ENCODE measurements around the gene DCLK2. TPM values are rescaled to one million over a fixed set of nuclear protein-coding genes. Genes with fewer than 3 reads are reported as not detected.

Gene DCLK2
- total and polyA plus RNA-seq, 2 of the 8 experiments (the other 6 are each of a cell fraction or from before 2014, with no cell fraction given): 0.32 to 0.37 TPM

- TF ChIP-seq CHD7 (IDR thresholded peaks at IDR 0.05; ENCODE audit: insufficient replicate concordance, low read length): no peak
- no peak for TF ChIP-seq KDM4A (IDR thresholded peaks at IDR 0.05; ENCODE audit: low read depth, low read length, severe bottlenecking)
- no peak for TF ChIP-seq TAF1 (IDR thresholded peaks at IDR 0.05; ENCODE audit: low read depth, low read length)
- no peak for TF ChIP-seq EZH2 (IDR thresholded peaks at IDR 0.05; ENCODE audit: low read depth, low read length, severe bottlenecking)
- TF ChIP-seq RAD21 (IDR thresholded peaks at IDR 0.05 in 1 of 2, conservative IDR thresholded peaks at IDR 0.05 in 1 of 2; ENCODE audit: low read depth in 2 of 2, low read length in 2 of 2): no peak
These were observed 11.5 kb downstream of the DCLK2 start (continued) for GRCh38 chr4:150089732-150090131.
